ENCODE results near the gene RAB22A.

RAB22A gene

GRCh38 chr20:58309591-58310290, at the start of gene RAB22A:
Gene RAB22A (plus strand): TSS chr20:58309715. CDS start chr20:58309977, 262 bp downstream.
- DNase-seq = peak; percentile 84

- no peak for DNase-seq
These were observed 49.5 kb upstream of the RAB22A start for GRCh38 chr20:58260006-58260405.

- no peak for DNase-seq
These were observed 47.9 kb upstream of the RAB22A start for GRCh38 chr20:58261660-58262059.

GRCh38 chr20:58264271-58264670, 45.2 kb upstream of the RAB22A start:
- no peak for DNase-seq

GRCh38 chr20:58267389-58268215, 41.9 kb upstream of the RAB22A start:
- no peak for DNase-seq

- no peak for DNase-seq
These were observed 41.1 kb upstream of the RAB22A start for GRCh38 chr20:58268421-58268821.

- no peak for DNase-seq
These were observed 40.4 kb upstream of the RAB22A start for GRCh38 chr20:58268936-58269619.

- DNase-seq = no peak
These were observed 37.7 kb upstream of the RAB22A start for GRCh38 chr20:58271606-58272351.

- no peak for DNase-seq
These were observed 35.1 kb upstream of the RAB22A start for GRCh38 chr20:58274384-58274783.

- DNase-seq = no peak
These were observed 32.4 kb upstream of the RAB22A start for GRCh38 chr20:58277107-58277506.

- no peak for DNase-seq
These were observed 31.7 kb upstream of the RAB22A start for GRCh38 chr20:58277578-58278472.

GRCh38 chr20:58286729-58287128, 22.8 kb upstream of the RAB22A start:
- DNase-seq = no peak

- DNase-seq = no peak
These were observed 21.9 kb upstream of the RAB22A start for GRCh38 chr20:58287638-58288037.

GRCh38 chr20:58289143-58289542, 20.4 kb upstream of the RAB22A start:
- no peak for DNase-seq

- DNase-seq = no peak
These were observed 16.1 kb upstream of the RAB22A start for GRCh38 chr20:58293453-58293852.

- DNase-seq = no peak
These were observed 14.7 kb upstream of the RAB22A start for GRCh38 chr20:58294497-58295455.

GRCh38 chr20:58296051-58296837, 13.3 kb upstream of the RAB22A start:
- no peak for DNase-seq

GRCh38 chr20:58297394-58297793, 12.1 kb upstream of the RAB22A start:
- no peak for DNase-seq

- no peak for DNase-seq
These were observed 9.2 kb upstream of the RAB22A start for GRCh38 chr20:58300321-58300720.

- no peak for DNase-seq
These were observed 6.0 kb upstream of the RAB22A start for GRCh38 chr20:58303547-58303946.
